K562 (cell line): ENCODE measurements around the gene BCO1. TPM values are rescaled to one million over a fixed set of nuclear protein-coding genes. Genes with fewer than 3 reads are reported as not detected.

Source experiments
- ATAC-seq: fragments of 200-7000 bp; cut with Tn5 transposase; 3 replicates; pipeline ENCODE4 v1.9.1; 2020; ENCODE audit warnings: moderate library complexity
- BruUV-seq: library from RNA; stranded (reverse); fragments of 400-500 nt; replicated peaks from 2 replicates; lab custom pipeline; 2021; lab: Mats Ljungman, UMichigan
- CTCF ChIA-PET: fragments of 300-600 bp; formaldehyde crosslinking; extraction: SDS; loops from one replicate; lab custom pipeline; 2021; ENCODE audit warnings: low intra/inter-chr PET ratio; lab: Yijun Ruan, JAX
- POLR2A ChIA-PET: fragments of 300-600, 350-650 bp; sonication (Branson Sonifier 250); formaldehyde crosslinking; extraction: SDS; loops from one replicate; lab custom pipeline; 2021; ENCODE audit warnings: antibody characterized with exemption, inconsistent platforms; lab: Yijun Ruan, JAX
- DNase-seq, 4 experiments: peaks; one replicate each; pipeline versions ENCODE4 v3.0.0 to v3.0.0-alpha.2; 2011 to 2018; ENCODE audit warnings: low spot score in 3 of 4, mixed read lengths in 3 of 4; ENCODE audit errors: extremely low read depth in 1 of 4
- FAIRE-seq: peaks from 2 replicates; lab custom pipeline; 2011; peaks lifted over from hg19 to GRCh38; lab: Jason Lieb, UNC
- H2AFZ ChIP-seq: 2 replicates; pipeline ENCODE4 v1.6.0; 2011; ENCODE audit warnings: low read depth, low read length, control low read depth, inconsistent platforms
- H3K27ac ChIP-seq: fragments of 200-600 bp; 3 replicates; pipeline ENCODE4 v1.8.0; 2011; ENCODE audit warnings: low read depth, mild to moderate bottlenecking, control low read depth, inconsistent platforms, low read length, moderate library complexity, mixed read lengths; ENCODE audit errors: extremely low read depth
- H3K27me3 ChIP-seq, 2 experiments: fragments of 300-600 bp in 1 of 2; 2 replicates in 1 of 2; 3 replicates in 1 of 2; pipeline versions ENCODE4 v1.6.0 to v1.8.0; 2011; ENCODE audit warnings: inconsistent platforms in 2 of 2, low read length in 2 of 2, mild to moderate bottlenecking in 1 of 2, mixed read lengths in 1 of 2, moderate library complexity in 1 of 2; ENCODE audit not compliant: control insufficient read depth in 2 of 2, insufficient read depth in 2 of 2
- H3K36me3 ChIP-seq: fragments of 300-600 bp; 3 replicates; pipeline ENCODE4 v1.8.0; 2011; ENCODE audit warnings: mild to moderate bottlenecking, low read length, inconsistent platforms; ENCODE audit not compliant: control insufficient read depth, insufficient read depth
- H3K4me1 ChIP-seq, 2 experiments: fragments of 200-600 bp in 1 of 2; replicated peaks in 1 of 2; 2 replicates in 1 of 2; 3 replicates in 1 of 2; pipeline versions ENCODE4 v1.5.1 to v1.8.0; 2011; ENCODE audit warnings: inconsistent platforms in 2 of 2, low read length in 2 of 2, mild to moderate bottlenecking in 1 of 2, mixed read lengths in 1 of 2, moderate library complexity in 1 of 2; ENCODE audit not compliant: control insufficient read depth in 2 of 2, insufficient read depth in 2 of 2
- H3K4me2 ChIP-seq: 2 replicates; pipeline ENCODE4 v1.6.1; 2011; ENCODE audit warnings: low read length, control low read depth, inconsistent platforms, mixed read lengths; ENCODE audit not compliant: insufficient read depth
- H3K4me3 ChIP-seq: fragments of 200-600 bp; sonication (generic), shearing (Covaris generic); 2 replicates; pipeline ENCODE4 v1.5.1; 2016; ENCODE audit warnings: control low read depth, inconsistent platforms
- H3K79me2 ChIP-seq: fragments of 200-600 bp; 3 replicates; pipeline ENCODE4 v1.8.0; 2011; ENCODE audit warnings: low read length, inconsistent platforms; ENCODE audit not compliant: control insufficient read depth, insufficient read depth
- H3K9ac ChIP-seq, 2 experiments: 2 replicates each; pipeline versions ENCODE4 v1.6.0 to v1.6.1; 2011; ENCODE audit warnings: low read depth in 2 of 2, low read length in 2 of 2, control low read depth in 1 of 2, inconsistent platforms in 1 of 2, mild to moderate bottlenecking in 1 of 2, mixed read lengths in 1 of 2; ENCODE audit not compliant: insufficient read depth in 1 of 2
- H3K9me1 ChIP-seq: one replicate; pipeline ENCODE4 v1.6.0; 2011; ENCODE audit warnings: inconsistent platforms, mild to moderate bottlenecking, low read length, moderate library complexity; ENCODE audit not compliant: control insufficient read depth, insufficient read depth
- H3K9me3 ChIP-seq: replicated peaks from 2 replicates; pipeline ENCODE4 v1.5.1; 2011; ENCODE audit warnings: low read depth, low read length, inconsistent platforms; ENCODE audit not compliant: control insufficient read depth, insufficient read depth
- H4K20me1 ChIP-seq: replicated peaks from 2 replicates; pipeline ENCODE4 v1.6.1; 2011; ENCODE audit warnings: low read length, inconsistent platforms, mixed read lengths; ENCODE audit not compliant: control insufficient read depth, insufficient read depth
- EHMT2 ChIP-seq: fragments of 450-650 bp; IDR thresholded peaks from 2 replicates; pipeline ENCODE4 v1.6.1; 2018; ENCODE audit warnings: antibody characterized with exemption
- ELF4 ChIP-seq: fragments of 450-650 bp; formaldehyde crosslinking; IDR thresholded peaks from 2 replicates; pipeline ENCODE4 v1.4.0; 2022; ENCODE audit warnings: missing genetic modification characterization
- MCM7 ChIP-seq, 2 experiments: fragments of 450-650 bp; IDR thresholded peaks; 2 replicates each; pipeline ENCODE4 v1.6.1; 2016 to 2018
- NRF1 ChIP-seq, 2 experiments: fragments of 450-650 bp; IDR thresholded peaks in 1 of 2; conservative IDR thresholded peaks in 1 of 2; 2 replicates each; pipeline ENCODE4 v1.6.1; 2014; ENCODE audit warnings: mild to moderate bottlenecking in 2 of 2
- OTX1 ChIP-seq: fragments of 450-650 bp; formaldehyde crosslinking; IDR thresholded peaks from 2 replicates; pipeline ENCODE4 v1.4.0; 2022; ENCODE audit warnings: mild to moderate bottlenecking
- PRMT5 ChIP-seq: sonication (generic); formaldehyde crosslinking; IDR thresholded peaks from 2 replicates; pipeline ENCODE4 v1.5.0; 2020; ENCODE audit warnings: missing genetic modification reagents
- RAD51 ChIP-seq: fragments of 450-650 bp; IDR thresholded peaks from 2 replicates; pipeline ENCODE4 v1.7.1; 2016; ENCODE audit warnings: low read depth, mild to moderate bottlenecking, borderline replicate concordance
- ZBTB26 ChIP-seq: fragments of 450-650 bp; formaldehyde crosslinking; IDR thresholded peaks from 2 replicates; pipeline ENCODE4 v1.4.0; 2022; ENCODE audit warnings: missing genetic modification characterization
- WGBS: fragments of 100-300 bp; shearing (Covaris generic); methylation state at CpG from one replicate; pipeline ENCODE4 v1.1.6; 2016; ENCODE audit warnings: low coverage, mixed read lengths; ENCODE audit not compliant: insufficient coverage; ENCODE audit errors: missing lambda C conversion rate; 5-methylcytosine and 5-hydroxymethylcytosine counted together
- in situ Hi-C: fragments of 300-500 bp; cut with MboI; formaldehyde crosslinking; loops from 4 replicates; pipeline ENCODE4 v1.15.0; 2018; ENCODE audit warnings: inconsistent platforms, mixed read lengths
- intact Hi-C: fragments of 100-400 bp; cut with micrococcal nuclease; formaldehyde crosslinking; loops from 2 replicates; pipeline ENCODE4 v1.14.2; 2022
- polyA plus RNA-seq, 8 experiments: library from polyadenylated mRNA; depleted of rRNA in 4 of 8; stranded (reverse) in 5 of 8; unstranded in 3 of 8; fragments of >200 nt; fragmentation: Nextera tagmentation in 2 of 8; fragmentation: Illumina TruSeq in 1 of 8; extraction: Ambion mirVana in 2 of 8; extraction: Trizol in 1 of 8; gene quantifications; 2 replicates each; pipeline versions ENCODE4 v1.2.1 to v1.2.3, GENCODE V29; 2011 to 2014; ENCODE audit warnings: inconsistent platforms in 1 of 8, missing spikeins in 1 of 8
- total RNA-seq, 7 experiments: library from RNA; depleted of rRNA in 6 of 7; stranded (reverse); fragments of >200 nt in 6 of 7; fragmentation: Illumina TruSeq in 2 of 7; extraction: Trizol in 2 of 7; gene quantifications; 2 replicates each; pipeline versions ENCODE4 v1.2.1 to v1.2.3, GENCODE V29; 2011 to 2021; ENCODE audit warnings: low replicate concordance in 1 of 7

Gene BCO1
- total and polyA plus RNA-seq, 9 of the 15 experiments (the other 6 are each of a cell fraction or from before 2014, with no cell fraction given): not detected

- POLR2A ChIA-PET: no interaction called here
- WGBS: 2% methylated on average over 5 of the region's 5 CpGs
- no peak overlapping the region for H3K27ac ChIP-seq
- no peak overlapping the region for H3K9ac ChIP-seq
- 0 out of 2 replicates have a peak, but pooled peaks have one; percentile 35 for TF ChIP-seq EHMT2
- 0 out of 4 replicates have a peak, but pooled peaks of 1 of the 2 experiments have one; percentile 34 for TF ChIP-seq MCM7 (IDR thresholded peaks at IDR 0.05)
- TF ChIP-seq RAD51: no peak
- TF ChIP-seq NRF1 (conservative IDR thresholded peaks at IDR 0.05 in 1 of 2, IDR thresholded peaks at IDR 0.05 in 1 of 2): no peak
- TF ChIP-seq ZBTB26 (CRISPR knock-in tag): peak; percentile 64; the same call in 1 of the 2 replicates
- TF ChIP-seq OTX1: 0 out of 2 replicates have a peak, but pooled peaks have one; percentile 35
- 0 out of 2 replicates have a peak, but pooled peaks have one; percentile 61 for TF ChIP-seq ELF4 (CRISPR knock-in tag)
- no peak for TF ChIP-seq PRMT5 (CRISPR knock-in tag)
- H3K27me3 ChIP-seq: peaks cover 28 to 57% of the 10 kb centered on the region in 2 experiments
- FAIRE-seq (no peak), ATAC-seq (no peak), DNase-seq (no peak)
- no peaks in the 10 kb centered on the region; the same call in 1 of the 2 replicates for H3K9me3 ChIP-seq
- no peaks in the 10 kb centered on the region; a peak in 1 of 5 replicates for H3K4me1 ChIP-seq
- no peaks in the 10 kb centered on the region for H3K9me1 ChIP-seq
- in situ Hi-C loops: no loop called here
- no peak overlapping the region for H2AFZ ChIP-seq
- H3K4me3 ChIP-seq: no peak overlapping the region
- H3K36me3 ChIP-seq: no peaks in the 10 kb centered on the region
- intact Hi-C loops: no loop called here
- H4K20me1 ChIP-seq: no peaks in the 10 kb centered on the region
- no TSS peak for BruUV-seq
- H3K4me2 ChIP-seq: no peak overlapping the region
- no peaks in the 10 kb centered on the region for H3K79me2 ChIP-seq
- CTCF ChIA-PET: no interaction called here
These were observed 27.4 kb downstream of the BCO1 start for GRCh38 chr16:81265658-81266451.
